Left renal cortex interstitium (tissue), 4 donors: ENCODE results near the gene ZNF532. TPM values are rescaled to one million over a fixed set of nuclear protein-coding genes. Genes with fewer than 3 reads are reported as not detected.
"Not testable (repeated sequence)": the region's sequence is repeated elsewhere in the genome, so short reads cannot be mapped to it uniquely, and the experiment has no call there.

Experiments used
- DNase-seq, 4 donors: peaks; one replicate each; pipeline ENCODE4 v3.0.0-alpha.2; 2013; ENCODE audit warnings: low read depth in 4 of 4, low spot score in 2 of 4, missing footprints in 1 of 4
- polyA plus RNA-seq, 4 donors: library from polyadenylated mRNA; unstranded; fragments of 120-200 nt; gene quantifications; one replicate each; pipeline ENCODE4 v1.2.1, GENCODE V29; 2013; ENCODE audit not compliant: insufficient read length in 4 of 4

ZNF532 gene
- polyA plus RNA-seq, 4 donors: 95.0 to 106 (median 101) TPM

- DNase-seq: no peak
These were observed 33.5 kb downstream of the ZNF532 start for GRCh38 chr18:58898010-58898799.

GRCh38 chr18:58900015-58900649 is 35.5 kb downstream of the ZNF532 start:
- no peak for DNase-seq

GRCh38 chr18:58901143-58901542 is 36.5 kb downstream of the ZNF532 start:
- DNase-seq: no peak

GRCh38 chr18:58901783-58902182 is 37.1 kb downstream of the ZNF532 start:
- DNase-seq: no peak

- no peak for DNase-seq
These were observed 38.3 kb downstream of the ZNF532 start for GRCh38 chr18:58902961-58903360.

GRCh38 chr18:58903533-58903932 is 38.9 kb downstream of the ZNF532 start:
- no peak for DNase-seq

- no peak for DNase-seq
These were observed 41.2 kb downstream of the ZNF532 start for GRCh38 chr18:58905777-58906428.

GRCh38 chr18:58908006-58908405 is 43.3 kb downstream of the ZNF532 start:
- no peak for DNase-seq

- no peak for DNase-seq
These were observed 44.8 kb downstream of the ZNF532 start for GRCh38 chr18:58909521-58909920.

GRCh38 chr18:58911241-58911640 is 46.6 kb downstream of the ZNF532 start:
- DNase-seq: no peak

GRCh38 chr18:58911766-58912165 is 47.1 kb downstream of the ZNF532 start:
- no peak for DNase-seq

GRCh38 chr18:58915006-58915799 is 50.5 kb downstream of the ZNF532 start:
- DNase-seq: peak in 2 of 4 donors; percentile 41 to 44

GRCh38 chr18:58915995-58916394 is 51.3 kb downstream of the ZNF532 start:
- no peak for DNase-seq

- DNase-seq: not testable (repeated sequence)
These were observed 55.3 kb downstream of the ZNF532 start for GRCh38 chr18:58919934-58920333.

GRCh38 chr18:58922995-58923394 is 58.3 kb downstream of the ZNF532 start:
- no peak for DNase-seq

GRCh38 chr18:58924473-58924872 is 59.8 kb downstream of the ZNF532 start:
- DNase-seq: no peak

GRCh38 chr18:58927659-58928058 is 63.0 kb downstream of the ZNF532 start:
- DNase-seq: no peak

GRCh38 chr18:58928386-58928785 is 63.7 kb downstream of the ZNF532 start:
- DNase-seq: no peak

GRCh38 chr18:58929206-58929605 is 64.5 kb downstream of the ZNF532 start:
- DNase-seq: no peak

GRCh38 chr18:58934356-58934755 is 69.7 kb downstream of the ZNF532 start:
- no peak for DNase-seq
